NCI-H345 treated with DMSO at 0.1 percent for 48 hours (cell line): ENCODE data around the gene SNAI1.
"Not testable (repeated sequence)": the region's sequence is repeated elsewhere in the genome, so short reads cannot be mapped to it uniquely, and the experiment has no call there.

ENCODE experiments used
- DNase-seq: peaks from one replicate; lab custom pipeline; 2025; ENCODE audit not compliant: unreplicated experiment; lab: John Stamatoyannopoulos, UW

SNAI1 gene

GRCh38 chr20:50011597-50011996 is 28.8 kb downstream of the SNAI1 start:
- DNase-seq: not testable (repeated sequence)

- DNase-seq: no peak
These were observed 29.8 kb downstream of the SNAI1 start for GRCh38 chr20:50012282-50013263.

DNA sequence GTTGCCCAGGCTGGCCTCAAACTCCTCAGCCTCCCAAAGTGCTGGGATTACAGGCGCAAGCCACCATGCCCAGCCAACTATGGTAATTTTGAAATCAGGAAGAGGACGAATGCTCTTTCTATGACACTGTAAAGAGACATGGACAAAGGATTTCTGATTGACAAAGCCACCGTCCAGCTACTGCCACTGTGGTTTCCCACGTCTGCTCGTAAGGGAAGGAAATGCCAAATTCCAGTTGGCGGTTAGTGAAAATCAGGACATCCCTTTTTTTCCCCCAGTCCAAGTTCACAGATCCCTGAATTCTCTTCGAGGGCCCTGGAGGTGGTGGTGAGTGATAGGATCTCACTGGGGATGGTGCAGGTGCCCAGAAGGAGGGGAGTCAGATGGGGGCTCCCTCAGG is 31.2 kb downstream of the SNAI1 start:
- DNase-seq: no peak

GRCh38 chr20:50014570-50015562 is 32.1 kb downstream of the SNAI1 start:
- no peak for DNase-seq

GRCh38 chr20:50015636-50015992 is 32.8 kb downstream of the SNAI1 start:
- no peak for DNase-seq

GRCh38 chr20:50015993-50016770 is 33.4 kb downstream of the SNAI1 start:
- no peak for DNase-seq

- no peak for DNase-seq
These were observed 34.4 kb downstream of the SNAI1 start for GRCh38 chr20:50017160-50017559.

DNA sequence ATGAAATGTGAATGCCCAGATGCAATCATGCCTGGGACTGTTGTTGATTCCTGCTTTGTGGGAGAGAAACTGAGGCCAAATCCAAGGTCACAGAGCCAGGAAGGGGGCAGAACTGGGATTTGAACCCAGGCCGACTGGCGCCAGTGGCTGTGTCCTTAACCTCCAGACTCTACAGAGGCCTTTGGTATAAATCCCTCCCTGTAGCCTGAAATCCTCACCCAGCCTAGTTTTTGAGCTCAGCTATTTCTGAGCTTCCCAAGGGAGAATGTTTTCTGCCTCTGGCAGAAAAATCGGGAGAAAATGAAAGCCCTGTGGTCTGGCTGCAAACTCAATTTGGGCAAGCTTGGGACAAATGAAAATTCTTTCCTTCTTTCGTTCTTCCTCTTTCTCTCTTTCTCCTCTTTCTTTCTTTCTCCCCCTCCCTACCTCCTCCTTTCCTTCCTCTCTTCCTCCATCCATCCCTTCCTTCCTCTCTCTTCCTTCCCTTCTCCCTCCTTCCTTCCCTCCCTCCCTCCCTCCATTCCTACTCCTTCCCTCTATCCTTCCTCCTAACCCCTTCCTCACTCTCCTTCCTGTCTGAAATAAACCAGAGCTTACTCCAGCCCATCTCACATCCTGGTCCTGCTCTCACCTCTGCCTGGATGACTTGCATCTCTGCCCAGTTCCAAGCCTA is 34.9 kb downstream of the SNAI1 start:
- no peak for DNase-seq

- DNase-seq: no peak
These were observed 36.9 kb downstream of the SNAI1 start for GRCh38 chr20:50019466-50020256.

GRCh38 chr20:50020288-50020687 is 37.5 kb downstream of the SNAI1 start:
- no peak for DNase-seq

- no peak for DNase-seq
These were observed 39.9 kb downstream of the SNAI1 start for GRCh38 chr20:50022676-50023075.

- DNase-seq: no peak
These were observed 40.5 kb downstream of the SNAI1 start for GRCh38 chr20:50023116-50023805.

- no peak for DNase-seq
These were observed 44.2 kb downstream of the SNAI1 start for GRCh38 chr20:50026746-50027575.

DNA sequence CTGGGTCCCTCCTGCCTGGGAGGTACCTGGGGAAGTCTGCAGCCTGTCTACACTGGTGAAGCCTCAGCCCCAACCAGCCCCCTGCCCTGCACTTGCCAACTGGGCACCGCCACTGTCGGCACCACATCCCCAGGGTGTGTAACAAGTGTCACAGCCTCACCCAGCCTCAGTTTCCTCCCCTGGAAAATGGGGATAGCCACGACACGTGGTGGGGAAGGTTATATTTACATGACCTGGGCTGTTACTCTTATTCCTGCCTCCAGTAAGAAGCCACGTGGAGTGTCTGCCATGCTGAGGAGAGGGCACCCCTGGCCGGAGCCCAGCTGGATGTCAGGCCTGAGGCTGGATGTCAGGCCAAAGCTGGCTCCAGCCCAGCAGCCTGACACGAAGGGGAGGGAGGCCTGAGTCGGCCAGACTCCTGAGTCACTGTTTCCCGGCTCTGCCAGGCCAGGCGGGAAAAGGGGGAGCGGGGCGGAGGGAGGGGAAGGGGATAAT is 44.9 kb downstream of the SNAI1 start:
- DNase-seq: no peak

DNA sequence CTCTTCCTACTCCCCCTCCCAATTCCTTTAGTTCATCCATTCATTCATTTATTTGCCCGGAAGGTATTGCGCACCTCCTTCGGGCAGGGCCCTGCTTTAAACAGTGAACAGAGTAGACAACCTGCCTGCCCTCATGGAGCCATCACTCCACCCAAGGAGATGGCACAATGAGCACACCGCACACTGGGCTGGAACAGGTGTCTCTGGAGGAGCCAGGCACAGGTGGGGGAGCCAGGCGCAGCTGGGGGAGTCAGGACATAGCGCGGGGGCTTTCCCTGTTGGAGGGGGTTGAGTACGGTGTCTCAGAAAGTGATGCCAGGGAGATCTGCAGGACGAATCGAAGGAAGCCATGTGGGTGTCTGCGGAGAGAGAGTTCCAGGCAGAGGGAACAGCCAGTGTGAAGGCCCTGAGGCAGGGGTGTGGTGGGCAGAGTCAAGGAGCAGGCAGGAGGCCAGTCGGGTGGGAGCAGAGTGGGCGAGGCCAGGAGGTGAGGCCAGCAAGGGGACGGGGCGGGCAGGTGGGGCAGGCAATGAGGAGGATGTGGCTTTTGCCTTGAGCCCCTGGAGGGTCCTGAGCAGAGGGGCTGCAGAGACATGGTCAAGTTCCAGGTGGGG is 46.4 kb downstream of the SNAI1 start:
- DNase-seq: no peak

- no peak for DNase-seq
These were observed 47.1 kb downstream of the SNAI1 start for GRCh38 chr20:50029697-50030461.
